ENCODE data around the gene SLC29A3. TPM values are rescaled to one million over a fixed set of nuclear protein-coding genes. Genes with fewer than 3 reads are reported as not detected.

SLC29A3 gene
- total and polyA plus RNA-seq, 10 of the 15 experiments (the other 5 are each of a cell fraction or from before 2014, with no cell fraction given): 1.5 to 4.0 (median 2.7) TPM

GRCh38 chr10:71390921-71391690, 72.0 kb downstream of the SLC29A3 start (continued):
- no peak for TF ChIP-seq SUZ12 (IDR thresholded peaks at IDR 0.05; ENCODE audit: unreplicated experiment)
- no peak for TF ChIP-seq RCOR1 (conservative IDR thresholded peaks at IDR 0.05; ENCODE audit: low read depth, low read length)

- intact Hi-C loops (cut with micrococcal nuclease; ENCODE audit: unreplicated experiment): no loop called here
- ATAC-seq: no peak
- Histone ChIP-seq H3K9me3 (replicated peaks; ENCODE audit: control insufficient read depth, insufficient read depth, low read length) (no peaks in the 10 kb centered on the region), H3K36me3 (ENCODE audit: control insufficient read depth in 2 of 2, insufficient read depth in 2 of 2, low read length in 1 of 2) (no peaks in the 10 kb centered on the region), H3K4me2 (ENCODE audit: control insufficient read depth, insufficient read depth) (no peak overlapping the region), H3K4me1 (ENCODE audit: control insufficient read depth, insufficient read depth, low read length) (no peaks in the 10 kb centered on the region), H3K4me3 (no peak overlapping the region), H4K20me1 (ENCODE audit: control insufficient read depth, insufficient read depth) (peaks cover 3% of the 10 kb centered on the region; the same call in 1 of the 2 replicates), H2AFZ (ENCODE audit: control insufficient read depth, low read depth, low read length) (no peak overlapping the region), H3K79me2 (ENCODE audit: control insufficient read depth, insufficient read depth, low read length) (no peaks in the 10 kb centered on the region), H3K9ac (ENCODE audit: control insufficient read depth, insufficient read depth, low read length) (no peak overlapping the region), H3K27me3 (replicated peaks in 1 of 2; ENCODE audit: control insufficient read depth in 2 of 2, insufficient read depth in 2 of 2, low read length in 1 of 2) (peaks cover 7 to 26% of the 10 kb centered on the region in 2 experiments; a peak in 3 of 4 replicates), H3K27ac (ENCODE audit: control insufficient read depth, insufficient read depth) (no peak overlapping the region)
- ChIA-PET CTCF (interaction anchor here (1.0 to 1.5 kb wide), 3 partner anchors 9 to 77 kb away, joined by 3 read pairs; no protein-coding TSS in a partner anchor), SMC1A (ENCODE audit: uncharacterized antibody, unreplicated experiment) (interaction anchor here (2.2 kb wide), 1 partner anchor 178 kb away, joined by 6 read pairs; no protein-coding TSS in a partner anchor), RAD21 (ENCODE audit: unreplicated experiment) (no interaction called here), POLR2A (no interaction called here)
- TF ChIP-seq ZNF592 (IDR thresholded peaks at IDR 0.05) (no peak), RFX5 (IDR thresholded peaks at IDR 0.05; ENCODE audit: low read depth, low read length) (no peak), MTA3 (IDR thresholded peaks at IDR 0.05; ENCODE audit: borderline replicate concordance, low read length) (no peak), EGR1 (IDR thresholded peaks at IDR 0.05; ENCODE audit: borderline replicate concordance in 1 of 2, low read depth in 2 of 2, low read length in 2 of 2) (no peak), PAX5 (IDR thresholded peaks at IDR 0.05; ENCODE audit: borderline replicate concordance, low read depth, low read length) (no peak)
- TF ChIP-seq, protein P1, sequence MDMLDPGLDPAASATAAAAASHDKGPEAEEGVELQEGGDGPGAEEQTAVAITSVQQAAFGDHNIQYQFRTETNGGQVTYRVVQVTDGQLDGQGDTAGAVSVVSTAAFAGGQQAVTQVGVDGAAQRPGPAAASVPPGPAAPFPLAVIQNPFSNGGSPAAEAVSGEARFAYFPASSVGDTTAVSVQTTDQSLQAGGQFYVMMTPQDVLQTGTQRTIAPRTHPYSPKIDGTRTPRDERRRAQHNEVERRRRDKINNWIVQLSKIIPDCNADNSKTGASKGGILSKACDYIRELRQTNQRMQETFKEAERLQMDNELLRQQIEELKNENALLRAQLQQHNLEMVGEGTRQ (IDR thresholded peaks at IDR 0.05; ENCODE audit: borderline replicate concordance, low read depth, low read length): no peak
- 3% methylated on average over 5 of the region's 5 CpGs for WGBS (ENCODE audit: insufficient coverage, insufficient replicate concordance, low lambda C conversion rate, missing lambda C conversion rate)
- in situ Hi-C loops (cut with MboI): no loop called here
- no peak for DNase-seq (ENCODE audit: low read depth, low spot score)
- no peak for FAIRE-seq
- no TSS peak for BruUV-seq (replicated peaks)
These were observed 72.6 kb downstream of the SLC29A3 start for GRCh38 chr10:71391701-71392100.

All from GM12878 (cell line).